A673 (cell line): ENCODE data around the gene DCX.

Experiments used
- CTCF ChIP-seq: fragments of 300-800, 200-600 bp; sonication (generic); conservative IDR thresholded peaks from 2 replicates; pipeline ENCODE4 v1.5.1; 2017; ENCODE audit warnings: low read depth, mild to moderate bottlenecking, antibody characterized with exemption, low read length, moderate library complexity, mixed read lengths
- EZH2 ChIP-seq: fragments of 200-600 bp; sonication (generic); IDR thresholded peaks from 2 replicates; pipeline ENCODE4 v1.6.1; 2017; ENCODE audit warnings: borderline replicate concordance, low read depth, mild to moderate bottlenecking, mixed read lengths, antibody characterized with exemption, low read length; ENCODE audit not compliant: poor library complexity, severe bottlenecking

- TF ChIP-seq CTCF (no peak), EZH2 (no peak)
These were observed 149.9 kb downstream of the DCX start for GRCh38 chrX:111262086-111262485.
